Measurements from ENCODE around the gene NDUFA11. TPM values are rescaled to one million over a fixed set of nuclear protein-coding genes. Genes with fewer than 3 reads are reported as not detected.

The NDUFA11 gene
- polyA plus RNA-seq, 1 of the 3 experiments (the other 2 are of a cell fraction), result 534 TPM

DNA sequence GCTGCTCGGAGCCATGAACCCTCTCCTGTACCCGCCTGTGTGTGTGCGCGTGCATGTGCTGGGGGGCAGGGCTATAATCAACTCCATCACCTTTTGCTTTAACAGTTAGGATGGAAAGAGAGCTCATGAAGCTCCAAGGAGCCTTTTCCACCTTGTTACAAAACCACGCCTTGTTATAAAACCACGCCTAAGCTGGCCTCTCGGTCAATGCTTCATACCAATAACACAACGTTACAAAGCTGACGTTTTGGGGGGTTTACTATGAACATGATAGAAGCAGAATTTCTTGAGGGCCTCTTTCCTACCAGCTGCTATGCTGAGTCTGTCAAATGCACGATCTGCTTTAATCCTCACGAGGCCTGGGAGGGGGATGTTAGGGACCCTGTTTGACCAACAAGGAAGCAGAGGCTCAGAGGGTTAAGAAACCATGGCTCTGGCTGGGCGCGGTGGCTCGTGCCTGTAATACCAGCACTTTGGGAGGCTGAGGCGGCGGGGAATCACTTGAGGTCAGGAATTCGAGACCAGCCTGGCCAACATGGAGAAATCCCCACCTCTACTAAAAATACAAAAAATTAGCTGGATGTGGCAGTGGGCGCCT lies 22.3 kb upstream of the NDUFA11 start:
- H3K79me2 ChIP-seq (ENCODE audit: insufficient read depth), result no peaks in the 10 kb centered on the region
- H3K27me3 ChIP-seq (ENCODE audit: insufficient read depth), result no peaks in the 10 kb centered on the region
- no peaks in the 10 kb centered on the region for H3K9me2 ChIP-seq
- no peak for DNase-seq
- ChIA-PET POLR2A (no interaction called here), CTCF (interaction anchor here (1.2 to 1.9 kb wide), 3 partner anchors 42 to 122 kb away, joined by 3 to 11 read pairs (median 4); no protein-coding TSS in a partner anchor)
- no peak overlapping the region for H3K9ac ChIP-seq
- H4K20me1 ChIP-seq (ENCODE audit: insufficient read depth), result no peaks in the 10 kb centered on the region
- 95% methylated on average over 18 of the region's 18 CpGs for WGBS (ENCODE audit: low lambda C conversion rate)
- H3K4me2 ChIP-seq, result no peak overlapping the region
- no peak overlapping the region for H2AFZ ChIP-seq (ENCODE audit: low read depth)
- H3F3A ChIP-seq (replicated peaks; ENCODE audit: insufficient read depth), result no peaks in the 10 kb centered on the region
- no peaks in the 10 kb centered on the region for H3K9me3 ChIP-seq
- TF ChIP-seq SIN3A (IDR thresholded peaks at IDR 0.05; ENCODE audit: borderline replicate concordance, low read depth, low read length) (no peak), USF2 (IDR thresholded peaks at IDR 0.05; ENCODE audit: borderline replicate concordance, low read depth, low read length) (no peak)
- TF ChIP-seq, protein P1, sequence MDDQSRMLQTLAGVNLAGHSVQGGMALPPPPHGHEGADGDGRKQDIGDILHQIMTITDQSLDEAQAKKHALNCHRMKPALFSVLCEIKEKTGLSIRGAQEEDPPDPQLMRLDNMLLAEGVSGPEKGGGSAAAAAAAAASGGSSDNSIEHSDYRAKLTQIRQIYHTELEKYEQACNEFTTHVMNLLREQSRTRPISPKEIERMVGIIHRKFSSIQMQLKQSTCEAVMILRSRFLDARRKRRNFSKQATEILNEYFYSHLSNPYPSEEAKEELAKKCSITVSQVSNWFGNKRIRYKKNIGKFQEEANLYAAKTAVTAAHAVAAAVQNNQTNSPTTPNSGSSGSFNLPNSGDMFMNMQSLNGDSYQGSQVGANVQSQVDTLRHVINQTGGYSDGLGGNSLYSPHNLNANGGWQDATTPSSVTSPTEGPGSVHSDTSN (IDR thresholded peaks at IDR 0.05), result no peak
- peak overlapping the region in 1 of 2 experiments; percentile 1; a peak in 1 of 4 replicates for H3K27ac ChIP-seq (ENCODE audit: low read depth in 2 of 2, low read length in 1 of 2)
- peaks cover 0 to 45% of the 10 kb centered on the region in 2 experiments; a peak in 2 of 4 replicates for H3K4me1 ChIP-seq (ENCODE audit: control insufficient read depth in 1 of 2, insufficient read depth in 2 of 2, low read depth in 1 of 2, low read length in 1 of 2)
- no peak overlapping the region for H3K4me3 ChIP-seq (ENCODE audit: low read depth in 2 of 2, low read length in 1 of 2)
- peaks cover 18 to 85% of the 10 kb centered on the region in 2 experiments for H3K36me3 ChIP-seq (replicated peaks in 1 of 2; ENCODE audit: control insufficient read depth in 1 of 2, insufficient read depth in 2 of 2, low read length in 1 of 2)

GRCh38 chr19:5923356-5923755 lies 19.8 kb upstream of the NDUFA11 start:
- Histone ChIP-seq H3K4me3 (ENCODE audit: low read depth in 2 of 2, low read length in 1 of 2) (no peak overlapping the region), H3K9me2 (no peaks in the 10 kb centered on the region), H3K79me2 (ENCODE audit: insufficient read depth) (no peaks in the 10 kb centered on the region), H3F3A (replicated peaks; ENCODE audit: insufficient read depth) (no peaks in the 10 kb centered on the region), H3K9ac (no peak overlapping the region), H3K27me3 (ENCODE audit: insufficient read depth) (no peaks in the 10 kb centered on the region), H3K27ac (ENCODE audit: low read depth in 2 of 2, low read length in 1 of 2) (no peak overlapping the region), H2AFZ (ENCODE audit: low read depth) (no peak overlapping the region), H3K9me3 (no peaks in the 10 kb centered on the region), H3K4me1 (ENCODE audit: control insufficient read depth in 1 of 2, insufficient read depth in 2 of 2, low read depth in 1 of 2, low read length in 1 of 2) (peaks cover 0 to 28% of the 10 kb centered on the region in 2 experiments; a peak in 2 of 4 replicates), H3K4me2 (no peak overlapping the region), H3K36me3 (replicated peaks in 1 of 2; ENCODE audit: control insufficient read depth in 1 of 2, insufficient read depth in 2 of 2, low read length in 1 of 2) (peaks cover 14 to 76% of the 10 kb centered on the region in 2 experiments), H4K20me1 (ENCODE audit: insufficient read depth) (no peaks in the 10 kb centered on the region)
- DNase-seq, result no peak
- CTCF ChIA-PET, result no interaction called here
- TF ChIP-seq RXRA (IDR thresholded peaks at IDR 0.05; ENCODE audit: borderline replicate concordance, low read depth), result no peak
- no peak for TF ChIP-seq JUND (IDR thresholded peaks at IDR 0.05)
- POLR2A ChIA-PET, result no interaction called here
- 100% methylated on average over 3 of the region's 16 CpGs for WGBS (ENCODE audit: low lambda C conversion rate)

GRCh38 chr19:5922161-5922545 lies 18.6 kb upstream of the NDUFA11 start:
- no peak overlapping the region for H3K27ac ChIP-seq (ENCODE audit: low read depth in 2 of 2, low read length in 1 of 2)
- CTCF ChIA-PET, result interaction anchor here (0.7 to 1.0 kb wide), 2 partner anchors 10 to 26 kb away, joined by 3 read pairs; no protein-coding TSS in a partner anchor
- no peaks in the 10 kb centered on the region for H3F3A ChIP-seq (replicated peaks; ENCODE audit: insufficient read depth)
- POLR2A ChIA-PET, result no interaction called here
- no peaks in the 10 kb centered on the region for H3K9me3 ChIP-seq
- H3K9me2 ChIP-seq, result no peaks in the 10 kb centered on the region
- no peak overlapping the region for H3K4me2 ChIP-seq
- DNase-seq, result no peak
- H3K9ac ChIP-seq, result no peak overlapping the region
- no peaks in the 10 kb centered on the region for H3K27me3 ChIP-seq (ENCODE audit: insufficient read depth)
- peaks cover 0 to 16% of the 10 kb centered on the region in 2 experiments; a peak in 1 of 4 replicates for H3K4me1 ChIP-seq (ENCODE audit: control insufficient read depth in 1 of 2, insufficient read depth in 2 of 2, low read depth in 1 of 2, low read length in 1 of 2)
- no peak for TF ChIP-seq TCF12 (IDR thresholded peaks at IDR 0.05)
- TF ChIP-seq FOSL2 (IDR thresholded peaks at IDR 0.05; ENCODE audit: borderline replicate concordance, low read depth), result no peak
- TF ChIP-seq JUND (IDR thresholded peaks at IDR 0.05), result no peak
- no peak for TF ChIP-seq SMC3 (IDR thresholded peaks at IDR 0.05; ENCODE audit: low read depth, low read length)
- TF ChIP-seq, protein P2, sequence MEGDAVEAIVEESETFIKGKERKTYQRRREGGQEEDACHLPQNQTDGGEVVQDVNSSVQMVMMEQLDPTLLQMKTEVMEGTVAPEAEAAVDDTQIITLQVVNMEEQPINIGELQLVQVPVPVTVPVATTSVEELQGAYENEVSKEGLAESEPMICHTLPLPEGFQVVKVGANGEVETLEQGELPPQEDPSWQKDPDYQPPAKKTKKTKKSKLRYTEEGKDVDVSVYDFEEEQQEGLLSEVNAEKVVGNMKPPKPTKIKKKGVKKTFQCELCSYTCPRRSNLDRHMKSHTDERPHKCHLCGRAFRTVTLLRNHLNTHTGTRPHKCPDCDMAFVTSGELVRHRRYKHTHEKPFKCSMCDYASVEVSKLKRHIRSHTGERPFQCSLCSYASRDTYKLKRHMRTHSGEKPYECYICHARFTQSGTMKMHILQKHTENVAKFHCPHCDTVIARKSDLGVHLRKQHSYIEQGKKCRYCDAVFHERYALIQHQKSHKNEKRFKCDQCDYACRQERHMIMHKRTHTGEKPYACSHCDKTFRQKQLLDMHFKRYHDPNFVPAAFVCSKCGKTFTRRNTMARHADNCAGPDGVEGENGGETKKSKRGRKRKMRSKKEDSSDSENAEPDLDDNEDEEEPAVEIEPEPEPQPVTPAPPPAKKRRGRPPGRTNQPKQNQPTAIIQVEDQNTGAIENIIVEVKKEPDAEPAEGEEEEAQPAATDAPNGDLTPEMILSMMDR (IDR thresholded peaks at IDR 0.05), result no peak
- TF ChIP-seq FOXJ3 (CRISPR knock-in tag; IDR thresholded peaks at IDR 0.05), result no peak
- no peak for TF ChIP-seq GATA2 (CRISPR knock-in tag; IDR thresholded peaks at IDR 0.05)
- no peak for TF ChIP-seq TEAD4 (IDR thresholded peaks at IDR 0.05; ENCODE audit: borderline replicate concordance, insufficient read depth)
- H4K20me1 ChIP-seq (ENCODE audit: insufficient read depth), result no peaks in the 10 kb centered on the region
- H3K36me3 ChIP-seq (replicated peaks in 1 of 2; ENCODE audit: control insufficient read depth in 1 of 2, insufficient read depth in 2 of 2, low read length in 1 of 2), result peaks cover 12 to 75% of the 10 kb centered on the region in 2 experiments
- no peaks in the 10 kb centered on the region for H3K79me2 ChIP-seq (ENCODE audit: insufficient read depth)
- WGBS (ENCODE audit: low lambda C conversion rate), result 94% methylated on average over 11 of the region's 12 CpGs
- no peak overlapping the region for H2AFZ ChIP-seq (ENCODE audit: low read depth)
- no peak overlapping the region for H3K4me3 ChIP-seq (ENCODE audit: low read depth in 2 of 2, low read length in 1 of 2)
